Motor neuron (in vitro differentiated cells): Measurements from ENCODE around the gene MTARC2. TPM values are rescaled to one million over a fixed set of nuclear protein-coding genes. Genes with fewer than 3 reads are reported as not detected.
"Not testable (repeated sequence)": the region's sequence is repeated elsewhere in the genome, so short reads cannot be mapped to it uniquely, and the experiment has no call there.

Experiments
- ATAC-seq, 8 experiments: fragments of 200-7000 bp; cut with Tn5 transposase; replicated peaks in 6 of 8; 2 replicates each; pipeline ENCODE4 v1.8.0; 2021; ENCODE audit warnings: mild to moderate bottlenecking in 8 of 8, moderate library complexity in 8 of 8
- H3K27ac ChIP-seq, 2 donors: fragments of 250-450 bp; sonication (Bioruptor Pico); 2 replicates each; pipeline ENCODE4 v1.9.0; 2021; ENCODE audit warnings: antibody characterized with exemption in 2 of 2, mild to moderate bottlenecking in 2 of 2, moderate library complexity in 1 of 2
- H3K4me1 ChIP-seq, 2 donors: fragments of 250-450 bp; sonication (Bioruptor Pico); replicated peaks in 1 of 2; 2 replicates each; pipeline ENCODE4 v1.6.1; 2021; ENCODE audit warnings: antibody characterized with exemption in 2 of 2, mild to moderate bottlenecking in 2 of 2, moderate library complexity in 1 of 2
- H3K4me3 ChIP-seq, 5 donors: fragments of 250-450 bp; sonication (Bioruptor Pico); 2 replicates each; pipeline ENCODE4 v1.9.0; 2021; ENCODE audit warnings: antibody characterized with exemption in 5 of 5, mild to moderate bottlenecking in 5 of 5, moderate library complexity in 4 of 5
- WGBS, 10 experiments: fragments of 450-650 bp; shearing (Covaris generic); methylation state at CpG; one replicate each; pipeline ENCODE4 v1.0.0; 2022; 5-methylcytosine and 5-hydroxymethylcytosine counted together
- in situ Hi-C, 9 experiments: fragments of 400-800 bp; cut with MboI; loops; one replicate each; pipeline ENCODE4 v1.15.0; 2021; ENCODE audit warnings: low sequenced_read_pairs in 9 of 9, low pct_unique_long_range_greater_than_20kb in 2 of 9; ENCODE audit not compliant: unreplicated experiment in 9 of 9
- total RNA-seq, 8 experiments: library from RNA; unstranded; fragments of 300-600 nt; gene quantifications; 2 replicates each; pipeline versions ENCODE4 v1.2.3 to v1.2.4, GENCODE V29; 2022

Gene MTARC2
- total RNA-seq, 8 experiments from 2014 or later, result 1.9 to 9.3 (median 2.8) TPM; not detected in 2

GRCh38 chr1:220736283-220736682 is 11.8 kb upstream of the MTARC2 start:
- not testable (repeated sequence) for H3K4me1 ChIP-seq, H3K27ac ChIP-seq, ATAC-seq, H3K4me3 ChIP-seq
- 90 to 100% (median 100%) methylated on average over 1 to 7 of the region's 7 CpGs; no CpG with 5 or more reads in 1 of the 10 experiments for WGBS, 10 experiments
- in situ Hi-C loops, result loop anchor here in 1 of 9 experiments (25.0 kb wide), 1 partner anchor 449 kb away; no protein-coding TSS in a partner anchor

DNA sequence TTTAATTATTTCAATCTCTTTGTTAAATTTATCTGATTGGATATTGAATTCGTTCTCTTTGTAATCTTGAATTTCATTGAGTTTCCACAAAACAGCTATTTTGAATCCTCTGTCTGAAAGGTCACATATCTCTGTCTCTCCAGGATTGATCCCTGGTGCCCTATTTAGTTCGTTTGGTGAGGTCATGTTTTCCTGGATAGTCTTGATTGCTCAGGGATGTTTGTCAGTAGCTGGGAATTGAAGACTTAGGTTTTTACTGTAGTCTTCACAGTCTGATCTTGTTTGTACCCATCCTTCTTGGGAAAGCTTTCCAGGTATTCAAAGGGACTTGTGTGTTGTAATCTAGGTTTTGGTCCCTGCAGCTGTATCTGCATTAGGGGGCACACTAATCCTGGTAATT is 6.8 kb upstream of the MTARC2 start:
- WGBS, 10 experiments, result 8 to 81% (median 33%) methylated on average over 1 to 2 of the region's 2 CpGs
- H3K4me1 ChIP-seq, result no peaks in the 10 kb centered on the region
- no peak overlapping the region for H3K4me3 ChIP-seq
- ATAC-seq, result no peak
- in situ Hi-C loops, result loop anchor here in 1 of 9 experiments (25.0 kb wide), 1 partner anchor 454 kb away; no protein-coding TSS in a partner anchor
- H3K27ac ChIP-seq, result no peak overlapping the region

GRCh38 chr1:220741825-220742224 is 6.3 kb upstream of the MTARC2 start:
- Histone ChIP-seq H3K27ac (no peak overlapping the region), H3K4me3 (no peak overlapping the region), H3K4me1 (peaks cover 2% of the 10 kb centered on the region in 2 donors)
- 80 to 100% (median 92%) methylated on average over 1 of the region's 1 CpG; no CpG with 5 or more reads in 6 of the 10 experiments for WGBS, 10 experiments
- in situ Hi-C loops, result loop anchor here in 1 of 9 experiments (25.0 kb wide), 1 partner anchor 455 kb away; no protein-coding TSS in a partner anchor
- no peak for ATAC-seq

DNA sequence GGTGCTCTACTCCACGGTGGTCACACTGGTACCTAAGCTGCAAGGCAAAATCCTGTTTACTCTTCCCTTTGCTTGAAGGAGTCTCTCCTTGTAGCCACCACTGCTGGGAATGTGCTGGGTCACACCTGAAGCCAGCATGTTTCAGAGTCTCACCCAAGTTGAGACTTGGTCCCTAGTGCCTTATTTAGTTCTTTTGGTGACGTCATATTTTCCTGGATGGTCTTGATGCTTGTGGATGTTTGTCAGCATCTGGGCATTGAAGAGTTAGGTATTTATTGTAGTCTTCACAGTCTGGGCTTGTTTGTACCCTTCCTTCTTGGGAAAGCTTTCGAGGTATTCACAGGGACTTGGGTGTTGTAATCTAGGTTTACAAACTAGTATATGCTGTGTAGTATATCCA is 5.6 kb upstream of the MTARC2 start:
- ATAC-seq, result no peak
- H3K27ac ChIP-seq, result no peak overlapping the region
- peaks cover 9% of the 10 kb centered on the region in 2 donors for H3K4me1 ChIP-seq
- 17 to 100% (median 79%) methylated on average over 1 to 3 of the region's 3 CpGs; no CpG with 5 or more reads in 3 of the 10 experiments for WGBS, 10 experiments
- in situ Hi-C loops, result loop anchor here in 1 of 9 experiments (25.0 kb wide), 1 partner anchor 455 kb away; no protein-coding TSS in a partner anchor
- no peak overlapping the region for H3K4me3 ChIP-seq

DNA sequence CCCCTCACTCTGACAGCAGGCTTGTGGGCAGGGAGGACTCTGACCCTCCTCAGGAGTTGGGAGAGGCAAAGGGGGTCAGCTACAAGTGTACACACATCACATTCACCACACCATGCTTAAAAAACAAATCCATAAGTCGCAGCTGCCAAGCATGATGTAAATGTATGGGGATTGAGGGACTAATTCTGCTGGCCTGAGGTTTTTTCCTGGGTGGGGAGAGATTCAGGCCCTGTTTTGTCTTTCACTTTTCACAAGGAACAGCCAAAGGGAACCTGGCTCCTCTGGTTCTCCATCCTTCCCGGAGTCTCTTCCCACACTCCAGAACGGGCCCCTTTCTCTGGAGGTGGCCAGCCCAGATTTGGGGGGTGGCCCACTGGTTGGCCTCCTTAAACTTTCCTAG is 1.3 kb upstream of the MTARC2 start:
- no peak overlapping the region for H3K4me3 ChIP-seq
- H3K27ac ChIP-seq, result no peak overlapping the region
- in situ Hi-C loops, result loop anchor here in 1 of 9 experiments (25.0 kb wide), 1 partner anchor 460 kb away; no protein-coding TSS in a partner anchor
- peaks cover 19 to 28% of the 10 kb centered on the region in 2 donors for H3K4me1 ChIP-seq
- WGBS, 10 experiments, result 85 to 100% (median 87%) methylated on average over 2 to 3 of the region's 3 CpGs; no CpG with 5 or more reads in 7 of the 10 experiments
- ATAC-seq, result no peak

DNA sequence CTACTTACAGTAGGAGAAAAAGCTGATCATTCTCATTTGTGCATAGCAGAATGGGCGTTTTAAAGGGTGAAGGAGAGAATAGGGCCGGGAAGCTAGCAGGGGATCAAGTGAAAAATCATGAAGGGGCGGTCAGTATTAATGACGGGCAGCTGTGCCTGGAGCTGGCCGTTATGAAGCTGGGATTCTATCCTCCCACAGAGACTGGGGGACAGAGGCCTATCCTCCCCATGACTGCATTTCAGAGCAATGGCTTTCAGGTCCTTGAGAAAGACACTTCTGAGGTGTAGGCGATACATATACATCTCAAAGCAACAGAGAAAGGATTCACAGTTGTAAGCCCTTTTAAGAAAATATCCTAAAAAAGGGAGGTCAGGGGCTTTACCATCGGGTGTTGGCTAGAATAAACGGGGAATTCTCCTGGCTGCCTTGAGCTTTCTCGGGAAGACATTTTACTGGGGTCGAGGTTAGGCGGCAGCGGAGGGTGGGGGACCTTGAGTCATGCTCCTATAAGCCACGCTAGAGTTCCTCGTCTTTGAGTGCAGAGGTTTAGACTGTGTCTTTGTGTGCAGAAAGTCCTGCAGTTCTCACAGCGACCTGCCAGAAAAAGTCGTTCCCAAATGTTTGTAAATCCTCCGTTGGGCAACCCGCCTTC is 559 bp upstream of the MTARC2 start:
- H3K4me3 ChIP-seq, result peak overlapping the region; percentile 36 to 69 (median 43)
- in situ Hi-C loops, result loop anchor here in 1 of 9 experiments (25.0 kb wide), 1 partner anchor 460 kb away; no protein-coding TSS in a partner anchor
- WGBS, 10 experiments, result 16 to 54% (median 27%) methylated on average over 2 to 18 of the region's 18 CpGs
- H3K27ac ChIP-seq, result no peak overlapping the region
- ATAC-seq, result peak in 5 of 8 experiments; percentile 35 to 55 (median 50)
- H3K4me1 ChIP-seq, result peaks cover 19 to 28% of the 10 kb centered on the region in 2 donors

DNA sequence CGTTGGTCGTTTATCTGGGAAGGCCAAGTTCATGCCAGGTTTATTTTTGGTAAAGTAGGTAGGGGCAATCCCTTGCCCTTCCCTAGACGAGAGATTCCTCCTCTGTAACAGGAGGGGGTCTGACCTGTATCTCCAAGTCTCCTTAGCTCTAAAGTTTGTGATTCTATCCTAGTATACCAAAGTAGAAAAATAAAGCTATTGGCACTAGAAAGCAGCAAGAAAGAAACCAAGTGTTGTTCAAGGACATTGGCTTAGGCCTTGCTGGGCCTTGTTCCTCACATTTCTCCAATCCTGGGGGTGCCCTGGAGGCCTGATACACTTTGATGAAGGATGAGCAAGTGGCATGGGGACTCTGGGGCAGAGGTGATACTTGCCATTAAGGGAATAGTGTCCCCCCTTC is 814 bp downstream of the MTARC2 start:
- Histone ChIP-seq H3K27ac (no peak overlapping the region), H3K4me1 (peaks cover 19 to 28% of the 10 kb centered on the region in 2 donors), H3K4me3 (peak overlapping the region; percentile 36 to 69 (median 43))
- WGBS, 10 experiments, result 0 to 75% (median 48%) methylated on average over 1 to 3 of the region's 3 CpGs; no CpG with 5 or more reads in 7 of the 10 experiments
- in situ Hi-C loops, result loop anchor here in 1 of 9 experiments (25.0 kb wide), 1 partner anchor 462 kb away; no protein-coding TSS in a partner anchor
- no peak for ATAC-seq

- no peak overlapping the region for H3K4me3 ChIP-seq
- no peak for ATAC-seq
- in situ Hi-C loops, result no loop called here
- peaks cover 19 to 28% of the 10 kb centered on the region in 2 donors for H3K4me1 ChIP-seq
- H3K27ac ChIP-seq, result no peak overlapping the region
- WGBS, 10 experiments, result 50 to 96% (median 82%) methylated on average over 1 to 6 of the region's 6 CpGs
Observed at GRCh38 chr1:220750131-220750515, 2.0 kb downstream of the MTARC2 start.

DNA sequence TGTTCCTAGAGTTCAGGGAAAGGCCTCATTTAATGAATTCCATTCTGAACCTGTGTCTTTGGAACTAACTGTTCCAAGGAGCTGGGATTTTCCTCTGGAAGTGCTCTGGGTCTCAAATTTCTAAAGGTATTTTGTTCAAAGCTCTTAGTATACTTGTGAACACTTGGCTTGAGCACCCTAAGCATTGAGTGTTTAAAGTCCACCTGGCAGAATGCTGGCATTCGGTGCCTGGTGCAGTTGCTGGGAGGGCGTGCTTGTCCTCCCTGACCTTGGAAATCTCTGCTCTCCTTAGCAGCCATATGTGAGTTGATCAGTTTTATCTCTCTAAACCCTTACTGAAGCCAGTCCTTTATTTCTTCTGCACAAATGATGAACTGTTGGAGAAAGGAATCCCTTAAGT is 3.0 kb downstream of the MTARC2 start:
- H3K4me3 ChIP-seq, result no peak overlapping the region
- in situ Hi-C loops, result no loop called here
- WGBS, 10 experiments, result 71 to 100% (median 84%) methylated on average over 1 to 2 of the region's 2 CpGs; no CpG with 5 or more reads in 3 of the 10 experiments
- H3K4me1 ChIP-seq, result peaks cover 19 to 28% of the 10 kb centered on the region in 2 donors
- ATAC-seq, result no peak
- no peak overlapping the region for H3K27ac ChIP-seq

- in situ Hi-C loops, result no loop called here
- WGBS, 10 experiments, result 80 to 100% (median 91%) methylated on average over 1 to 6 of the region's 6 CpGs; no CpG with 5 or more reads in 1 of the 10 experiments
- Histone ChIP-seq H3K4me1 (peaks cover 0 to 8% of the 10 kb centered on the region in 2 donors), H3K4me3 (no peak overlapping the region), H3K27ac (no peak overlapping the region)
- no peak for ATAC-seq
Observed at GRCh38 chr1:220754212-220754917, 6.2 kb downstream of the MTARC2 start.

DNA sequence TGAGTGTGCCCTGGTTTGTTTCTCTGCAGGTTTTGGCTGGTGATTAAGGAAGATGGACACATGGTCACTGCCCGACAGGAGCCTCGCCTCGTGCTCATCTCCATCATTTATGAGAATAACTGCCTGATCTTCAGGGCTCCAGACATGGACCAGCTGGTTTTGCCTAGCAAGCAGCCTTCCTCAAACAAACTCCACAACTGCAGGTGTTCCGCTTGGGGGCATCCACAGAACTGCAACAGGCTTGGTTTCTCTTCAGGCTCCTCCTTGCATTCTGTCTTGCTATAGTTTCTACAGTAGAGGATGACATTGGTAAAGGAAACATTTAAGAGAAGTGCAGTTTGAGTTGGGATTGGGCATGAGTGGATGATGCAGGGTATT is 6.8 kb downstream of the MTARC2 start:
- WGBS, 10 experiments, result 83 to 100% (median 96%) methylated on average over 1 to 4 of the region's 4 CpGs; no CpG with 5 or more reads in 3 of the 10 experiments
- ATAC-seq, result no peak
- Histone ChIP-seq H3K4me1 (peaks cover 0 to 8% of the 10 kb centered on the region in 2 donors), H3K27ac (no peak overlapping the region), H3K4me3 (no peak overlapping the region)
- in situ Hi-C loops, result no loop called here

GRCh38 chr1:220755309-220755708 is 7.2 kb downstream of the MTARC2 start:
- in situ Hi-C loops, result no loop called here
- H3K4me1 ChIP-seq, result peaks cover 0 to 8% of the 10 kb centered on the region in 2 donors
- ATAC-seq, result no peak
- 33 to 100% (median 97%) methylated on average over 1 to 6 of the region's 6 CpGs; no CpG with 5 or more reads in 2 of the 10 experiments for WGBS, 10 experiments
- H3K27ac ChIP-seq, result no peak overlapping the region
- no peak overlapping the region for H3K4me3 ChIP-seq

DNA sequence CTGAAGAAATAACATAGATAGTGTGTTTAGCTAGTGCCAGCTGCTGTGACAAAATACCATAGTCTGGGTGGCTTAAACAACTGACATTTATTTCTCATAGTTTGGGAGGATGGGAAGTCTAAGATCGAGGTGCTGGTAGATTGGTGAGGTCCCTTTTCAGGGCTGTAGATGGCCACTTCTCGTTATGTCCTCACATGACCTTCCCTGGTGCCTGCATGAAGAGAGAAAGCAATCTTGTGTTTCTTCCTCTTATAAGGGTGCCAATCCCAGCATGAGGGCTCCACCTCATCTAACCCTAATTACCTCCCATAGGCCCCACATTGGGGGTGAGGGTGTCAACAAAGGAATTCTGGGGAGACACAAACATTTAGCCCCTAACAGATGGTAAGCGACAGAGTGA is 9.3 kb downstream of the MTARC2 start:
- no peaks in the 10 kb centered on the region for H3K4me1 ChIP-seq
- no peak overlapping the region for H3K4me3 ChIP-seq
- no peak for ATAC-seq
- in situ Hi-C loops, result no loop called here
- no peak overlapping the region for H3K27ac ChIP-seq
- WGBS, 10 experiments, result 27 to 95% (median 85%) methylated on average over 2 to 3 of the region's 3 CpGs; no CpG with 5 or more reads in 3 of the 10 experiments
